HCT116 (cell line): ENCODE results near the gene KLHL17. TPM values are rescaled to one million over a fixed set of nuclear protein-coding genes. Genes with fewer than 3 reads are reported as not detected.

Source experiments
- ATAC-seq: fragments of 200-7000 bp; cut with Tn5 transposase; 2 replicates; pipeline ENCODE4 v1.9.1; 2020; ENCODE audit warnings: mild to moderate bottlenecking, moderate library complexity
- BruUV-seq: library from RNA; stranded (reverse); fragments of 400-500 nt; replicated peaks from 2 replicates; lab custom pipeline; 2021; lab: Mats Ljungman, UMichigan
- CTCF ChIA-PET: fragments of 300-600 bp; sonication (Branson Sonifier 250); formaldehyde crosslinking; loops from one replicate; lab custom pipeline; 2021; ENCODE audit warnings: antibody characterized with exemption; lab: Charles Lee
- POLR2A ChIA-PET: fragments of 300-600, 350-600 bp; sonication (Branson Sonifier 250); formaldehyde crosslinking; loops from one replicate; lab custom pipeline; 2021; ENCODE audit warnings: antibody characterized with exemption; lab: Charles Lee
- RAD21 ChIA-PET, 2 experiments: fragments of 300-600 bp; sonication (Branson Sonifier 250); formaldehyde crosslinking; loops; one replicate each; lab custom pipeline; 2023; ENCODE audit warnings: low total read pairs in 2 of 2; ENCODE audit not compliant: uncharacterized antibody in 2 of 2, unreplicated experiment in 2 of 2, low non-redundant PET in 1 of 2; lab: Charles Lee
- DNase-seq: peaks from one replicate; pipeline ENCODE4 v3.0.0-alpha.2; 2010; ENCODE audit warnings: low read depth, low spot score
- H2AFZ ChIP-seq: fragments of 200-600 bp; shearing (Covaris generic), sonication (generic); 2 replicates; pipeline ENCODE4 v1.6.1; 2017; ENCODE audit warnings: low read depth, mixed run types, mixed read lengths, antibody characterized with exemption, low read length; ENCODE audit not compliant: poor library complexity, severe bottlenecking
- H3K27ac ChIP-seq: 2 replicates; pipeline ENCODE4 v1.5.1; 2012; ENCODE audit warnings: low read depth, low read length
- H3K27me3 ChIP-seq: fragments of 200-600 bp; sonication (generic); 2 replicates; pipeline ENCODE4 v1.6.1; 2016; ENCODE audit warnings: mixed run types, low read length, mixed read lengths; ENCODE audit not compliant: insufficient read depth
- H3K36me3 ChIP-seq, 2 experiments: fragments of 200-500 bp in 1 of 2; fragments of 200-600 bp in 1 of 2; sonication (Bioruptor generic) in 1 of 2; sonication (generic) in 1 of 2; 2 replicates each; pipeline versions ENCODE4 v1.5.1 to v1.6.1; 2014 to 2016; ENCODE audit warnings: low read length in 2 of 2, inconsistent platforms in 1 of 2, mixed read lengths in 1 of 2, mixed run types in 1 of 2; ENCODE audit not compliant: insufficient read depth in 2 of 2, control insufficient read depth in 1 of 2
- H3K4me1 ChIP-seq, 2 experiments: fragments of 200-600 bp in 1 of 2; sonication (generic) in 1 of 2; 2 replicates each; pipeline versions ENCODE4 v1.5.1 to v1.6.1; 2012 to 2017; ENCODE audit warnings: low read length in 2 of 2, inconsistent platforms in 1 of 2, mild to moderate bottlenecking in 1 of 2, mixed read lengths in 1 of 2, mixed run types in 1 of 2, moderate library complexity in 1 of 2; ENCODE audit not compliant: insufficient read depth in 2 of 2, control insufficient read depth in 1 of 2
- H3K4me2 ChIP-seq: fragments of 200-600 bp; sonication (generic); 2 replicates; pipeline ENCODE4 v1.6.1; 2017; ENCODE audit warnings: mixed run types, low read length, mixed read lengths
- H3K4me3 ChIP-seq, 2 experiments: fragments of 200-600 bp in 1 of 2; sonication (generic) in 1 of 2; replicated peaks in 1 of 2; 2 replicates each; pipeline ENCODE4 v1.5.1; 2011 to 2016; ENCODE audit warnings: low read length in 2 of 2, control low read depth in 1 of 2, low read depth in 1 of 2, mild to moderate bottlenecking in 1 of 2, mixed read lengths in 1 of 2, mixed run types in 1 of 2
- H3K79me2 ChIP-seq: fragments of 200-600 bp; sonication (generic); 2 replicates; pipeline ENCODE4 v1.6.1; 2017; ENCODE audit warnings: mild to moderate bottlenecking, mixed run types, low read length, moderate library complexity, mixed read lengths; ENCODE audit not compliant: insufficient read depth
- H3K9ac ChIP-seq: fragments of 200-600 bp; sonication (generic); 2 replicates; pipeline ENCODE4 v1.6.1; 2016; ENCODE audit warnings: low read length, mixed read lengths
- H3K9me2 ChIP-seq: fragments of 200-600 bp; sonication (generic), shearing (Covaris generic); 2 replicates; pipeline ENCODE4 v1.6.1; 2017; ENCODE audit warnings: mixed run types, mild to moderate bottlenecking, moderate library complexity; ENCODE audit not compliant: insufficient read depth
- H3K9me3 ChIP-seq, 2 experiments: fragments of 200-500 bp in 1 of 2; fragments of 200-600 bp in 1 of 2; sonication (Bioruptor generic) in 1 of 2; sonication (generic) in 1 of 2; 2 replicates each; pipeline ENCODE4 v1.6.1; 2014 to 2017; ENCODE audit warnings: low read length in 2 of 2, mixed read lengths in 2 of 2, inconsistent platforms in 1 of 2, low read depth in 1 of 2, mild to moderate bottlenecking in 1 of 2, mixed run types in 1 of 2, moderate library complexity in 1 of 2; ENCODE audit not compliant: control insufficient read depth in 1 of 2, insufficient read depth in 1 of 2
- H4K20me1 ChIP-seq: fragments of 200-600 bp; sonication (generic), shearing (Covaris generic); 2 replicates; pipeline ENCODE4 v1.6.1; 2017; ENCODE audit warnings: mixed run types, mild to moderate bottlenecking, moderate library complexity; ENCODE audit not compliant: insufficient read depth
- intact Hi-C: fragments of 100-400 bp; cut with micrococcal nuclease; formaldehyde crosslinking; loops from 2 replicates; pipeline ENCODE4 v1.10.0; 2022
- total RNA-seq: library from RNA; stranded (reverse); gene quantifications from one replicate; pipeline ENCODE4 v1.2.1, GENCODE V29; 2021; ENCODE audit not compliant: unreplicated experiment
- TF ChIP-seq, protein P1 (sequence below): IDR thresholded peaks from 2 replicates; pipeline ENCODE4 v1.6.1; 2012; ENCODE audit warnings: low read depth

The KLHL17 gene
- total RNA-seq, 1 experiment from 2014 or later = 100.0 TPM

DNA sequence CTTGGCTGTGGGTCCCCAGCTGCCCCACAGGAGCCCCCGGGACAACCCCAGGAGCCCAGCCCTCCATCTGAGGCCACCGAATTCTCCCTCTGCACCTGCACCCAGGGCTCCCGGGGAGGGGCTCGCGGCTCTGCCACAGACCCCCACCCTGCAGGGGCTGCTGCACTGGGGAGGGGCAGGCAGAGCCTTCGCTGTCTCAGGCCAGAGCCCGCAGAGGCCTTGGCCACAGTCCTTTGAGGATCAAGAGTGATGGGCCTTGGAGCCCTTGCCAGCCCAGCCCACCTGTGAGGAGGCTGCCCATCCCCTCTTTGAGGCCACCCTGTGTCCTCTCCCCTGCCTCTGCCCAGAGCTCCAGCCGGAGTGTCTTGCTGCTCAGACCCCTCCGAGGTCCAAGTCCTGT is 15.0 kb downstream of the KLHL17 start:
- peak overlapping the region in 1 of 2 experiments; percentile 58; a peak in 2 of 4 replicates for H3K4me3 ChIP-seq
- TF ChIP-seq, protein P1, sequence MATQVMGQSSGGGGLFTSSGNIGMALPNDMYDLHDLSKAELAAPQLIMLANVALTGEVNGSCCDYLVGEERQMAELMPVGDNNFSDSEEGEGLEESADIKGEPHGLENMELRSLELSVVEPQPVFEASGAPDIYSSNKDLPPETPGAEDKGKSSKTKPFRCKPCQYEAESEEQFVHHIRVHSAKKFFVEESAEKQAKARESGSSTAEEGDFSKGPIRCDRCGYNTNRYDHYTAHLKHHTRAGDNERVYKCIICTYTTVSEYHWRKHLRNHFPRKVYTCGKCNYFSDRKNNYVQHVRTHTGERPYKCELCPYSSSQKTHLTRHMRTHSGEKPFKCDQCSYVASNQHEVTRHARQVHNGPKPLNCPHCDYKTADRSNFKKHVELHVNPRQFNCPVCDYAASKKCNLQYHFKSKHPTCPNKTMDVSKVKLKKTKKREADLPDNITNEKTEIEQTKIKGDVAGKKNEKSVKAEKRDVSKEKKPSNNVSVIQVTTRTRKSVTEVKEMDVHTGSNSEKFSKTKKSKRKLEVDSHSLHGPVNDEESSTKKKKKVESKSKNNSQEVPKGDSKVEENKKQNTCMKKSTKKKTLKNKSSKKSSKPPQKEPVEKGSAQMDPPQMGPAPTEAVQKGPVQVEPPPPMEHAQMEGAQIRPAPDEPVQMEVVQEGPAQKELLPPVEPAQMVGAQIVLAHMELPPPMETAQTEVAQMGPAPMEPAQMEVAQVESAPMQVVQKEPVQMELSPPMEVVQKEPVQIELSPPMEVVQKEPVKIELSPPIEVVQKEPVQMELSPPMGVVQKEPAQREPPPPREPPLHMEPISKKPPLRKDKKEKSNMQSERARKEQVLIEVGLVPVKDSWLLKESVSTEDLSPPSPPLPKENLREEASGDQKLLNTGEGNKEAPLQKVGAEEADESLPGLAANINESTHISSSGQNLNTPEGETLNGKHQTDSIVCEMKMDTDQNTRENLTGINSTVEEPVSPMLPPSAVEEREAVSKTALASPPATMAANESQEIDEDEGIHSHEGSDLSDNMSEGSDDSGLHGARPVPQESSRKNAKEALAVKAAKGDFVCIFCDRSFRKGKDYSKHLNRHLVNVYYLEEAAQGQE = no peak
- TF ChIP-seq, all 23 proteins: peak for 0
- Histone ChIP-seq H3K9me3 (no peaks in the 10 kb centered on the region), H3K27me3 (no peaks in the 10 kb centered on the region), H3K9me2 (no peaks in the 10 kb centered on the region), H3K27ac (peak overlapping the region; percentile 93), H3K4me2 (peak overlapping the region; percentile 97), H3K4me1 (peaks cover 9 to 22% of the 10 kb centered on the region in 2 experiments), H3K9ac (peak overlapping the region; percentile 63; the same call in 1 of the 2 replicates), H4K20me1 (no peaks in the 10 kb centered on the region), H3K79me2 (no peaks in the 10 kb centered on the region), H2AFZ (no peak overlapping the region), H3K36me3 (no peaks in the 10 kb centered on the region)
- RAD21 ChIA-PET = no interaction called here
- CTCF ChIA-PET = interaction anchor here (1.0 kb wide), 1 partner anchor 316 kb away, joined by 3 read pairs; no protein-coding TSS in a partner anchor
- BruUV-seq = no TSS peak
- POLR2A ChIA-PET = interaction anchor here (1.5 kb wide), 1 partner anchor 8 kb away, joined by 11 read pairs; no protein-coding TSS in a partner anchor
- DNase-seq (no peak), ATAC-seq (no peak)
- intact Hi-C loops = loop anchor here (5.0 kb wide), 1 partner anchor 142 kb away; the partner anchor contains the start of gene C1orf159
